Measurements from ENCODE around the gene CHGA. TPM values are rescaled to one million over a fixed set of nuclear protein-coding genes. Genes with fewer than 3 reads are reported as not detected.

The CHGA gene
- total RNA-seq, 1 experiment from 2014 or later, result not detected

DNA sequence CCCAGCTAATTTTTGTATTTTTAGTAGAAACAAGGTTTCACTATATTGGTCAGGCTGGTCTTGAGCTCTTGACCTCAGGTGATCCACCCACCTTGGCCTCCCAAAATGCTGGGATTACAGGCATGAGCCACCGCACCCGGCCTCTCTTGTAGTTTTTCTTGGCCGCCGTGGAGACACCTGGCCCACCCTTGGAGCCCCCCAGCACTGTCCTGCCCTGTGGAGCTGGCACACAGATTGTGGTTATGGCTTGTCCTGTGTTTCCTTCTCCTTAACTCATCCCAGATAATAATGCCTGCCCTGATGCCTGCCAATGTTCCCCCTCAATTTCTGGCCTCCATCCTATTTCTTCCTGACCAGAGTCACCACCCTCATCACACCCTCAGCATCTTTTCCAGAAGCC is 57.9 kb downstream of the CHGA start:
- Histone ChIP-seq H3K36me3 (ENCODE audit: low read depth) (no peaks in the 10 kb centered on the region; the same call in none of the 2 replicates), H2AFZ (no peak overlapping the region), H3K4me2 (no peak overlapping the region), H3K4me3 (no peak overlapping the region), H3K9me2 (ENCODE audit: insufficient read depth) (no peaks in the 10 kb centered on the region), H3K4me1 (replicated peaks; ENCODE audit: insufficient read depth) (peaks cover 3% of the 10 kb centered on the region), H3K9me3 (ENCODE audit: insufficient read depth, low read depth) (peaks cover 13% of the 10 kb centered on the region; the same call in 1 of the 2 replicates), H3K27me3 (ENCODE audit: insufficient read depth, low read depth) (no peaks in the 10 kb centered on the region), H4K20me1 (ENCODE audit: insufficient read depth) (no peaks in the 10 kb centered on the region), H3K27ac (no peak overlapping the region), H3F3A (ENCODE audit: insufficient read depth, low read depth) (no peaks in the 10 kb centered on the region), H3K79me2 (ENCODE audit: low read depth) (0 out of 2 replicates have a peak, but pooled peaks cover 5% of the 10 kb centered on the region)
- CTCF ChIA-PET, result no interaction called here
- intact Hi-C loops (cut with micrococcal nuclease; ENCODE audit: unreplicated experiment), result no loop called here
- no TSS peak for BruUV-seq (replicated peaks)
- POLR2A ChIA-PET (ENCODE audit: unreplicated experiment), result no interaction called here
- no peak for DNase-seq
- TF ChIP-seq CTCF (conservative IDR thresholded peaks at IDR 0.05), result no peak
- no peak for TF ChIP-seq EZH2 (IDR thresholded peaks at IDR 0.05; ENCODE audit: low read depth)

DNA sequence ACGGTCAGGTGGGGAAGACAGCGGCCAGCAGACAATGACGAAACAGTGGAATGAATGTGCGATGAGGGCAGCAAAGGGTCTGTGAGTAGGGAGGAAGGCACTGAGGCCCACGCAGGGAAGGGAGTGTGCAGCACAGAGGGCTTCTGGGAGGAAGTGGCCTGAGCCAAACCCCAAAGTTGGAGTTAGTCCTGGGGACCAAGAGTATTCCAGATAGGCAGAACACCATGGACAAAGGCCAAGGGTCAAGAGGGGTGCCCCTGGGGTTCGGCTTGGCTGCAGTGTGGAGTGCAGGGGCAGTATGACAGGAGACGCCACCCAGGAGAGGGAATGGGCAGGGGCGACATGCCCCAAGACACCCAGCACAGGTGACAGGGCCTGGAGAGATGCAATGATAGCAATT is 58.8 kb downstream of the CHGA start:
- Histone ChIP-seq H3F3A (ENCODE audit: insufficient read depth, low read depth) (no peaks in the 10 kb centered on the region), H3K4me3 (no peak overlapping the region), H3K9me2 (ENCODE audit: insufficient read depth) (no peaks in the 10 kb centered on the region), H4K20me1 (ENCODE audit: insufficient read depth) (no peaks in the 10 kb centered on the region), H3K27me3 (ENCODE audit: insufficient read depth, low read depth) (no peaks in the 10 kb centered on the region), H2AFZ (no peak overlapping the region), H3K27ac (no peak overlapping the region), H3K36me3 (ENCODE audit: low read depth) (no peaks in the 10 kb centered on the region; the same call in none of the 2 replicates), H3K79me2 (ENCODE audit: low read depth) (0 out of 2 replicates have a peak, but pooled peaks cover 5% of the 10 kb centered on the region), H3K4me1 (replicated peaks; ENCODE audit: insufficient read depth) (peaks cover 11% of the 10 kb centered on the region), H3K4me2 (no peak overlapping the region), H3K9me3 (ENCODE audit: insufficient read depth, low read depth) (peaks cover 13% of the 10 kb centered on the region; the same call in 1 of the 2 replicates)
- ChIA-PET CTCF (no interaction called here), POLR2A (ENCODE audit: unreplicated experiment) (no interaction called here)
- intact Hi-C loops (cut with micrococcal nuclease; ENCODE audit: unreplicated experiment), result no loop called here
- TF ChIP-seq CTCF (conservative IDR thresholded peaks at IDR 0.05), result no peak
- no peak for TF ChIP-seq EZH2 (IDR thresholded peaks at IDR 0.05; ENCODE audit: low read depth)
- no TSS peak for BruUV-seq (replicated peaks)
- no peak for DNase-seq

DNA sequence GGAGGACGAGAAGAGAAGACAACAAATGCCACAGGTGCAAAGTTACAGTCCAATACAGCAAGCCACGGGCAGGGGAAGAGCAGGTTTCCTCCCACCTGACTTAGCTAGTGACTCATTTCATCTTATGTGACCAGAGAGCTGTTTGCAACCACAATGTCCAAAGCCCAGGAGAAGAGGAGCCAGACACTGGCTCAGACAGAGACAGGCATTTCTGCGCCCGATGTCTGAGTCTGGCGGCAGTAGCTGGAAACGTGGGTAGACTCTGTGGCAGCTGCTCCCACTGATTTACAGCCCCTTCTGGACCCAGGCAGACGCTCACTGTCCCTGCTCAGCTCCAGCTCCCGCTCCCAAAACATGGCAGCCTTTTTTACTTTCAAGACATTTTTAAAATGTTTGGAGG is 60.0 kb downstream of the CHGA start:
- Histone ChIP-seq H3K9me2 (ENCODE audit: insufficient read depth) (no peaks in the 10 kb centered on the region), H3K4me2 (no peak overlapping the region), H3K4me1 (replicated peaks; ENCODE audit: insufficient read depth) (peaks cover 15% of the 10 kb centered on the region), H3K79me2 (ENCODE audit: low read depth) (0 out of 2 replicates have a peak, but pooled peaks cover 5% of the 10 kb centered on the region), H3F3A (ENCODE audit: insufficient read depth, low read depth) (no peaks in the 10 kb centered on the region), H3K36me3 (ENCODE audit: low read depth) (no peaks in the 10 kb centered on the region; the same call in 1 of the 2 replicates), H3K4me3 (no peak overlapping the region), H3K27ac (no peak overlapping the region), H3K9me3 (ENCODE audit: insufficient read depth, low read depth) (peaks cover 13% of the 10 kb centered on the region; the same call in 1 of the 2 replicates), H2AFZ (no peak overlapping the region), H4K20me1 (ENCODE audit: insufficient read depth) (no peaks in the 10 kb centered on the region), H3K27me3 (ENCODE audit: insufficient read depth, low read depth) (no peaks in the 10 kb centered on the region)
- POLR2A ChIA-PET (ENCODE audit: unreplicated experiment), result no interaction called here
- no TSS peak for BruUV-seq (replicated peaks)
- CTCF ChIA-PET, result no interaction called here
- no peak for DNase-seq
- TF ChIP-seq EZH2 (IDR thresholded peaks at IDR 0.05; ENCODE audit: low read depth) (no peak), CTCF (conservative IDR thresholded peaks at IDR 0.05) (no peak)
- intact Hi-C loops (cut with micrococcal nuclease; ENCODE audit: unreplicated experiment), result no loop called here

All from PC-9 (cell line).